ENCODE measurements around the gene ABHD5.

DNA sequence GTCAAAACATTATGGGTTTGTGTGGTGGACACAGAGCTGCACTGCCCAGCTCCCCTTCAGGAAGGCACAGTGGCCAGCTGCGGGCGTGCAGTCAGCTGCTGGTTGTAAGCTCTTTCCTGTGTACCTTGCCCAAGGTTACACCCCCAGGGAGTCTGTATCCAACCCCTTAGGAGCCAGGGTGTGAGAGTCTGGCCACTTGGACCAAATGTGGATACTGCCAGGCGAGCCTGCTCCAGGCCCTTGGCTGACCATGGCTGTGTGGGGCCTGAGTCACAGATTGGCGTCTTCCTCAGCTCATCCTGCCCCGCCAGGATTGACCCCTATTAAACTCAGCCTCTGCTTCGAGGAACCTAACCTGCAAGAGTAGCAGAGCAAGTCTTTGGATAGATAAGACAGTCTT, 56.9 kb downstream of the ABHD5 start:
- TF ChIP-seq, protein P1, sequence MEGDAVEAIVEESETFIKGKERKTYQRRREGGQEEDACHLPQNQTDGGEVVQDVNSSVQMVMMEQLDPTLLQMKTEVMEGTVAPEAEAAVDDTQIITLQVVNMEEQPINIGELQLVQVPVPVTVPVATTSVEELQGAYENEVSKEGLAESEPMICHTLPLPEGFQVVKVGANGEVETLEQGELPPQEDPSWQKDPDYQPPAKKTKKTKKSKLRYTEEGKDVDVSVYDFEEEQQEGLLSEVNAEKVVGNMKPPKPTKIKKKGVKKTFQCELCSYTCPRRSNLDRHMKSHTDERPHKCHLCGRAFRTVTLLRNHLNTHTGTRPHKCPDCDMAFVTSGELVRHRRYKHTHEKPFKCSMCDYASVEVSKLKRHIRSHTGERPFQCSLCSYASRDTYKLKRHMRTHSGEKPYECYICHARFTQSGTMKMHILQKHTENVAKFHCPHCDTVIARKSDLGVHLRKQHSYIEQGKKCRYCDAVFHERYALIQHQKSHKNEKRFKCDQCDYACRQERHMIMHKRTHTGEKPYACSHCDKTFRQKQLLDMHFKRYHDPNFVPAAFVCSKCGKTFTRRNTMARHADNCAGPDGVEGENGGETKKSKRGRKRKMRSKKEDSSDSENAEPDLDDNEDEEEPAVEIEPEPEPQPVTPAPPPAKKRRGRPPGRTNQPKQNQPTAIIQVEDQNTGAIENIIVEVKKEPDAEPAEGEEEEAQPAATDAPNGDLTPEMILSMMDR (conservative IDR thresholded peaks at IDR 0.05; ENCODE audit: low read length) = no peak
- no peak for TF ChIP-seq EZH2phosphoT487 (IDR thresholded peaks at IDR 0.05; ENCODE audit: borderline replicate concordance, low read depth, low read length)
